COLO829 (cell line): ENCODE data around the gene C13orf42.

ENCODE experiments used
- DNase-seq: peaks from one replicate; pipeline ENCODE4 v3.0.0; 2012; ENCODE audit warnings: low spot score

Gene C13orf42

DNA sequence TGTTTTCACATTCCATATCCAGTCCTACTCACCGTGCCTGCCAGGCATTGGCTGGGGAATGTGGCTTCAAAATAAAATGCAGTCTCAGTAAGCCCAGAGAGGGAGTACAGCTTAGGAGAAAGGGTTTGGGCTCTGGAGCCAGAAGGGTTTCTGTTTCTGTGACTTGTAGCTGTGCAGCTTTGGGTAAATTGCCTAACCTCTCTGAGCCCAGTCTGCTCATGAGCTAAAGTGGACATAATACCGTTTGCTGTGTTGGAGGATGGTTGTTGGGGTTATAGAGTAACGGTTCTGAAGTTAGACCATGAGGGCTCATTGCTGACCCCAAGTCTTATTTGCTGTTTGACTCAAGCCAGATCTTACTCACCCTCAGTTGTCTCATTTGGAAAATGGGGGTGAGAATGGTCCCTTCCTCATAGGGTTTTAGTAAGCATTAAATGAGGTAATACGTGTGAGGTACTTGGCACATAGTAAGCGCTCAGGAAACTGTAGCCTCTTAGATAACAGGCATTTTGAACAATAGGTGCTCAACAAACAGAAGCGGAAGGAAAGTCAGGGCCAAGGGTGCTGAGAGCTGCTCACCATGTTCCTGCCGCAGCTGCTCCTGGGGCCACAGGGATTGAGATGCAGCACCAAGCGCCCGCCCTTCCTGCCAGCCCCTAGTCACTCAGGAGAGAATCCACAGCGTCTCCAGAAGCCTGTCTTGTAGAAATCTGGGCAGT, 45.5 kb downstream of the C13orf42 start:
- DNase-seq = no peak

- no peak for DNase-seq
Observed at GRCh38 chr13:51064753-51065152, 46.3 kb downstream of the C13orf42 start.

GRCh38 chr13:51063909-51064308, 47.2 kb downstream of the C13orf42 start:
- no peak for DNase-seq

DNA sequence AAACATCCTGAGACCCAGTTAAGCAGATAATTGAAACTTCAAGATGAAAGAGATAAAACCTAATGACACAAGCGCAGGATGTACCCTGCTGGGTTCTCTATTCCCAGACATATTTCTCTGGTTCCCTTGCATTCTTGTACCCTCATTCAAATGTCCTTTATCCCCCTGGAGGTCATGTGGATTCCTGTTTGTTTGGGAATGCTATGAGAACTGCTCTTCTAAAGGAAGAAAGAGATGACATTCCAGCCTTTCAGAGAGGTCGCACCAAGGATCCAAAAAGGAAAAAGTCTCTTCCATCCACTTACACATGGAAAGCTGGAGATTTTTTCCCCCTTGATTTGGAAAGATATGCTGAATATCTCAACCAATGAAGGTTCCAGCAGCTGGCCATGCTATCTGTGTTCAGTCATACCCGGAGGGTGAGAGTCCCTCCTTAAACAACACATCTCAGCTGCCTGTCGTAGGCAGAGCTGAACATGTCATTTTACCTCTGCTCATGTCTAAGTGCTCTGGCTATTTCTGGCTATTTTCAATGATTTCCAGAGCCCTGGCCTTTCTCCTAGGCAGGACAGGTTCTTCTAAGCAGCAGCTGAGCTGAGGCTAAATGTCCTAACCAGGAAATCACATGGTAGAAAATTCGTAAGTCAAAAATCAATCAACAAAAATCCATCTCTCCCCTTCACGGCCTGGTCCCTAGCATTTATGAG, 52.5 kb downstream of the C13orf42 start:
- DNase-seq = no peak

DNA sequence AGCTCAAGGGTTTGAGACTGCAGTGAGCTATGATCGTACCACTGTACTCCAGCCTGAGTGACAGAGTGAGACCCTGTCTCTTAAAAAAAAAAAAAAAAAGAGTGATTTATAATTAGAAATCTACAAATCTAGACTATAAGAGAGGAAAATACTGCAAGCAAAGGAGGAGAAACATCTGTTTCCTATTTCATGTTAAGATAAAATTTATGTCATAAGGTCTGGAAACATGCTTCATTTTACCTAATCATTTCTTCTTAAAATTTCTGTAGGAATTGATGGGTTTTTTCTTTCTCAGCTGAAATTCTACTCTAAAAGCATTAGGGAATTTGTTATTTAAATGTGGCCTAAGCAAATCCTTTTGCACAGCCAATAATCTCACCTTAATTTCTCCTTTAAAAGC, 53.2 kb downstream of the C13orf42 start:
- no peak for DNase-seq

DNA sequence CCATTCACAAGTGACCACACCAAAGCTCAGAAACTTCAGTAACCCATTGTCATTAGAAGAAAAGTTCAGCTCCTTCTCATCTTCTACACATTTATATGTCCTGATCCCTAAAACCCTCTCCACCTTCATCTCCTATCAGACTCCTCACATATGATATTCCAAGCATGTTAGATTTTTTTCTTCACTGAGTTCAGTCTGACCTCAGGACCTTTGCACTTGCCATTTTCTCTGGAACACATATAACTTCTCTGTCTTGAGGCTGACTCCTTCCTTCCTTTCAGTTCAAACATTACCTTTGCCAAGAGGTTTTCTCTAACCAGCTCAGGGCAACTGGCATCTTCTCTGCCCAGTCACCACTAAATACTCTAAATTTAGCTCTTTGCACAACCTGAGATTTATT, 54.1 kb downstream of the C13orf42 start:
- DNase-seq = no peak

- no peak for DNase-seq
Observed at GRCh38 chr13:51052581-51052980, 58.5 kb downstream of the C13orf42 start.

DNA sequence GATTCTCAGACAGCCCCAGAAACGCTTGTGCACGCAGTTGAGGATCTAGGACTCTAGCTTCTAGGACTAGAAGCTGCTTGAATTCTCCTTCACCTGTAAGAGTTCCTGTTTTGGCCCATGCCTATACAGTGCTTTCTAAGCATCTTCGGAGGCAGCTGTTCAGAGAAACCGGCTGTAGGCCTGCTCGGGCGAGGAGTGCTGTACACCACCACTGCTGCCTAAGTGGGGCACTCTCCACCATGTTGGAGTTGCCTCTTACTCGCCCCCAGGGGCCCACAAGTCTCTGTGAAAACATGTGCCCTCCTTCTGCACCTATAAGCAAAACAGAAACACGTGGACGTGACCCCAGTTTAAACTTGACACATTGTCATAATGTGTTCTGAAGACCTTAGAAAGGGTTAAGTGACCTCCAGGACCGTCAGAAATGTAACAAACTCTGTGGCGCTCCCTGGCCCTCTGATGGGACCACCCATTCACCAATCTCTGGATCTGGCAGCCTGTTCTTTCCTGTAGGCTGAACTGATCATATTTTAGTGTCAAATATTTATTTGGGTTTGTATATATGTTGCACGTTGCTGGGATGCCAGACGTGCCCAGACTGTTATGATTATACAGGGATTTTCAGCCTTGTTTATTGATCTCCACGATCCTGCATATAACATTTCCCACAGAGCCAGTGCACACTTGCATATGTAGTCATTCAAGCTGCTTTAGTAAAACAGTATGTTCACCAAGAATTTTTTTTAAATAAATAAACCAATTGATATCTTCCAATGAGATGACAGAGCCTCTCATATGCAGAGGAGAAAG, 60.8 kb downstream of the C13orf42 start:
- DNase-seq = no peak

DNA sequence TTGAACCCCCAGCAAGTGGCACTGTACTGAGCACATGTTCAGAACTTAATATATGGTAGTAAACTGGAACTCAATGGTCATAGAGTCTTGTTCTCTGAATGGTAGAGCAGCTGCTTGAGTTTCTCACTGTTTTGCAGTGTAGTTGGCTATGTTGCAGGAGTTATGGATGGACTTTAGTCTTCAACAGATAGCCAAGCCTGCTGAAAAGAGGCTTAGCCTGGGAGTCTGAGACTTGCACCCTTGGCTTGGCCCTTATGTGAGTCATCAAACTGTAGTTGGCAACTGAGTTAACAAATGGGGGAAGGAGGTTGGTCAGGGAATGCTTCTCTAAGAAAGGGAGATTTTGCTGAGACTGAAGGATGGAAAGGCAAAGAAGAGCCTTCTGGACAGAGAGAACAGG, 62.5 kb downstream of the C13orf42 start:
- DNase-seq = no peak

DNA sequence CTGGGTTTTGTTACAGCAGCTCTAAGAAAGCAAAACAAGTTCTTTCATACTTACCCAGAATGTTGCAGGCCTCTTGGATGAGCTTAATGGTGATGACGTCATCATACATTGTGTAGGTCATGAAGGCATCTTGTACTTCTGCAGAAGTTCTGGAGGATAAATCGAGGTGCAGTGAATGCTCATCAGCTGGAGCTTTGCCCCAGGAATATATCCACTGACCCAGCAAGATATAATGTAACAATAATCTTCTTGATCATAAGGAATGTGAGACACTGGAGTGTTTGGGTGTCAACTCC, 63.0 kb downstream of the C13orf42 start:
- no peak for DNase-seq

GRCh38 chr13:51047434-51048165, 63.5 kb downstream of the C13orf42 start:
- DNase-seq = peak; percentile 73

DNA sequence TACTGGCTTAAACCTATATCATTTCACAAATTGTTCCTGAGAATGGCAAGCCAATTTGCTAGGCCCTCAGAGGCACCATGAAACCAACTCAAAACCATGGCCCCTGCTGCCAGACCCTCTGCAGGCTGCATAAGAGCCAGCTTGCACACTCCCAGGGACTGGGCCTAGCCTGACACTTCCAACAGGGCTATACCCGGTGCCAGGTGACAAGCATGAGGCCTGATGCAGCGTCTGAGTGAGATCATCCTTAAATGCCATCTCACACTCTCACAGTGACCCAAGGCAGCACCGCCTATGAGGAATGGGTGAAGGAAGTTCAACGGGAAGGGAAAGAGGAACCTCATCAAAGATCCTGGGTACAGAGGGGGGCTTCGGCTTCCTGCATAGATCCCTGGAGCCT, 65.6 kb downstream of the C13orf42 start:
- DNase-seq = no peak

GRCh38 chr13:51044023-51044665, 66.9 kb downstream of the C13orf42 start:
- no peak for DNase-seq

DNA sequence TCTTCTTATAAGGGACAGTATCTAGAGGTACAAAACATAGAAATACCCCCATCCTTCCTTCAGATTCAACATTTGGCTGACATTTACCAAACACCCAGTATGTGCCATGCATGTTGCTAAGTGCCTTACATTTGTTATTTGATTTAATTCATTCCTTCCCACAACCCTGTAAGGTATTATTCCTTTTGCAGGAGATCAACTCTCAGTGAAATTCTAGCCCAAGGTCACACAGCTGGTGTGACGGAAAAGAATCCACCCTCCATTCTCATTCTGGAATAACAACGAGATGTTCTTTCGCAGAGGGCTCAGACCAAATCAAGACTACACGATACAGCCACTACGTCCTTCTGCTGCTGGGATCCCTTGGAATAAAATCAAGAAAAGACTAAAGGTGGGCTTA, 67.8 kb downstream of the C13orf42 start:
- no peak for DNase-seq

- no peak for DNase-seq
Observed at GRCh38 chr13:51041710-51042109, 69.4 kb downstream of the C13orf42 start.

GRCh38 chr13:51041126-51041525, 69.9 kb downstream of the C13orf42 start:
- DNase-seq = no peak

DNA sequence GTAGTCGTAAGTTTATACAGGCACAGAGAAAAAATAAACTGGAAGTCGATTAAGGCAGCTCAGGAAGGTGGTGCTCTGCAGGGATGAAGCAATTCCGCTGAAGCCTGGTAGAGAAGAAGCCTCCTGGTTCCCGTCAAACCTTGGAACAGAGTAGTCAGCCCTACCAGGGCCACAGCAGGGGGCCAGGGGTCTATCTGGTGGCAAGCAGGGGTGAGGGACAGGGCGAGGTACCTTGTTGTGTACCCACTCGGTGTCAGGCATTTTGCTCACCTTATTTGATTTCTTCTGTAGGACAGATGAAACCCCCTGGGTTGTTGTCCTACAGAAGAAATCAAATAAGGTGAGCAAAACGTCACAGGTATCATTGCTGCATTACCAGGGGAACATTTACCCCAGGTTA, 70.6 kb downstream of the C13orf42 start:
- DNase-seq = no peak

GRCh38 chr13:51036418-51036817, 74.7 kb downstream of the C13orf42 start:
- DNase-seq = no peak

DNA sequence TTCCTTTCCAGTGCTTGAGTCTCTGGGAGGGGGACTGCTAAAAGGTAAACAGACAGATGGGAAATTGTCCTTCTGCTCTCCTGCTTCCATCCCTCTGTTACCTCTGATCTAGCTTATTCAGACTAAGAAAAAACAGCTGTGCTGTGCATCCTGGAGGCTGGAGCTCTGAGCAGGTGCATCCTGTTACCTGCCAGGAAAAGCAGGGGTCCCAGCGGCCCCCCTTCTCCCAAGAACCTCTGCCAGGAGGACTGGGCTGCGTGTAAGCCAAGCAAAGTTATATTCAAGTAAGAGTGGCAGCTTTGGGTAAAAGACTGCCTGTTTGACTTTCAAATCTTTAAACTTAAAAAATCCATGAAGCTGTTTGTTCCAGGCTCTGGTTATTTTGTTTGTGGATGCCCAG, 75.1 kb downstream of the C13orf42 start:
- no peak for DNase-seq

DNA sequence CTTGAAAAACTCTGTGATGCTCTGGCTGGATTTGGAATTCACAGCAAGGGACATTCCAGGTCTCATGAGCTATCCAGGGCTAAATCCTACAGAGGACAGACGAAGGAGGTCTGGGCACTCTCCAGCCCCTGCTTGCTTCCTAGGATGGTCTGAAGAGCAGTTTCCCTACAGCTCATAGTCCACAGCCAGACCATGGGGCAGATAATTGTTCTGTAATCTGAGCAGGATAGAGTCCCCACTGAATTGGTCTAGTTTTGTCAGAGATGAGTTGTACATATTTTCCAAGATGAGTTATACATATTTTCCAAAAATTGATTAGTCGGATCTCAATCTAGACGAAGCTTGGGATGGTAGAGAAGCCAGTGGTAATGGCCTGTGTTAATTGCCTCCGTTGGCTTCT, 75.6 kb downstream of the C13orf42 start:
- no peak for DNase-seq

GRCh38 chr13:51034906-51035305, 76.2 kb downstream of the C13orf42 start:
- no peak for DNase-seq
